GM23338 (cell line): ENCODE measurements around the gene ANXA6.

Experiments
- EZH2 ChIP-seq: fragments of 200-600 bp; sonication (generic); IDR thresholded peaks from one replicate; pipeline ENCODE4 v1.8.0; 2017; ENCODE audit warnings: antibody characterized with exemption, mild to moderate bottlenecking, low read depth; ENCODE audit not compliant: unreplicated experiment
- JUNB ChIP-seq: IDR thresholded peaks from one replicate; pipeline ENCODE4 v1.6.1; 2016; ENCODE audit warnings: antibody characterized with exemption; ENCODE audit not compliant: unreplicated experiment
- REST ChIP-seq: IDR thresholded peaks from one replicate; pipeline ENCODE4 v1.6.1; 2018; ENCODE audit warnings: antibody characterized with exemption; ENCODE audit not compliant: unreplicated experiment
- TF ChIP-seq, protein P1 (sequence below), 2 experiments: fragments of 200-600 bp in 1 of 2; sonication (generic) in 1 of 2; conservative IDR thresholded peaks; 2 replicates each; pipeline versions ENCODE4 v1.5.1 to v1.6.1; 2016 to 2017; ENCODE audit warnings: antibody characterized with exemption in 2 of 2, low read depth in 2 of 2, mild to moderate bottlenecking in 2 of 2, moderate library complexity in 1 of 2

- TF ChIP-seq, protein P1, sequence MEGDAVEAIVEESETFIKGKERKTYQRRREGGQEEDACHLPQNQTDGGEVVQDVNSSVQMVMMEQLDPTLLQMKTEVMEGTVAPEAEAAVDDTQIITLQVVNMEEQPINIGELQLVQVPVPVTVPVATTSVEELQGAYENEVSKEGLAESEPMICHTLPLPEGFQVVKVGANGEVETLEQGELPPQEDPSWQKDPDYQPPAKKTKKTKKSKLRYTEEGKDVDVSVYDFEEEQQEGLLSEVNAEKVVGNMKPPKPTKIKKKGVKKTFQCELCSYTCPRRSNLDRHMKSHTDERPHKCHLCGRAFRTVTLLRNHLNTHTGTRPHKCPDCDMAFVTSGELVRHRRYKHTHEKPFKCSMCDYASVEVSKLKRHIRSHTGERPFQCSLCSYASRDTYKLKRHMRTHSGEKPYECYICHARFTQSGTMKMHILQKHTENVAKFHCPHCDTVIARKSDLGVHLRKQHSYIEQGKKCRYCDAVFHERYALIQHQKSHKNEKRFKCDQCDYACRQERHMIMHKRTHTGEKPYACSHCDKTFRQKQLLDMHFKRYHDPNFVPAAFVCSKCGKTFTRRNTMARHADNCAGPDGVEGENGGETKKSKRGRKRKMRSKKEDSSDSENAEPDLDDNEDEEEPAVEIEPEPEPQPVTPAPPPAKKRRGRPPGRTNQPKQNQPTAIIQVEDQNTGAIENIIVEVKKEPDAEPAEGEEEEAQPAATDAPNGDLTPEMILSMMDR (conservative IDR thresholded peaks at IDR 0.05; ENCODE audit: low read depth in 2 of 2) = no peak
- TF ChIP-seq REST (no peak), EZH2 (no peak), JUNB (no peak)
Measured at GRCh38 chr5:151079838-151080612, 77.6 kb downstream of the ANXA6 start.
